ENCODE measurements around the gene ATPAF1.
"Not testable (repeated sequence)": the region's sequence is repeated elsewhere in the genome, so short reads cannot be mapped to it uniquely, and the experiment has no call there.

Gene ATPAF1

DNA sequence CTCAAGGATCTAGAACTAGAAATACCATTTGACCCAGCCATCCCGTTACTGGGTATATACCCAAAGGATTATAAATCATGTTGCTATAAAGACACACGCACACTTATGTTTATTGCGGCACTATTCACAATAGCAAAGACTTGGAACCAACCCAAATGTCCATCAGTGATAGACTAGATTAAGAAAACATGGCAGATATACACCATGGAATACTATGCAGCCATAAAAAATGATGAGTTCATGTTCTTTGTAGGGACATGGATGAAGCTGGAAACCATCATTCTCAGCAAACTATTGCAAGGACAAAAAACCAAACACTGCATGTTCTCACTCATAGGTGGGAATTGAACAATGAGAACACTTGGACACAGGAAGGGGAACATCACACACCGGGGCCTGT lies 26.5 kb upstream of the ATPAF1 start:
- H3K9me3 ChIP-seq (replicated peaks in 1 of 2; ENCODE audit: control insufficient read depth in 2 of 2, insufficient read depth in 1 of 2, low read depth in 1 of 2, low read length in 2 of 2); DNase-seq (ENCODE audit: low spot score); H3K27ac ChIP-seq (replicated peaks; ENCODE audit: low read length); H2AFZ ChIP-seq (ENCODE audit: low read length); H3K4me1 ChIP-seq (ENCODE audit: control insufficient read depth in 2 of 2, insufficient read depth in 1 of 2, low read depth in 1 of 2, low read length in 2 of 2); H3K4me3 ChIP-seq (ENCODE audit: low read length in 2 of 2); H3K4ac ChIP-seq (ENCODE audit: low read length); H3K27me3 ChIP-seq (ENCODE audit: control insufficient read depth in 3 of 3, insufficient read depth in 3 of 3, low read depth in 1 of 3, low read length in 3 of 3); H2BK120ac ChIP-seq (ENCODE audit: low read depth, low read length); H3K9ac ChIP-seq (ENCODE audit: low read depth, low read length, poor library complexity); H4K8ac ChIP-seq (ENCODE audit: low read depth, low read length); H3K14ac ChIP-seq (ENCODE audit: low read length); H2BK15ac ChIP-seq (ENCODE audit: low read length); H3K18ac ChIP-seq (ENCODE audit: low read length); H4K91ac ChIP-seq (ENCODE audit: low read depth, low read length, poor library complexity); H3K4me2 ChIP-seq (ENCODE audit: insufficient read depth, low read length, poor library complexity, severe bottlenecking); H2BK5ac ChIP-seq (ENCODE audit: low read length); H3K23ac ChIP-seq (ENCODE audit: low read depth, low read length, poor library complexity); H2AK5ac ChIP-seq (ENCODE audit: low read depth, low read length); H3K79me1 ChIP-seq (ENCODE audit: low read depth, low read length); H2BK12ac ChIP-seq (ENCODE audit: low read length): not testable (repeated sequence)
- WGBS, 2 donors (ENCODE audit: extremely low coverage in 2 of 2, insufficient read length in 2 of 2, insufficient replicate concordance in 1 of 2), result no CpG with 5 or more reads among the region's 4 CpGs
- H3K36me3 ChIP-seq (replicated peaks in 1 of 2; ENCODE audit: control insufficient read depth in 2 of 2, insufficient read depth in 2 of 2, low read length in 2 of 2), result peaks cover 7 to 84% of the 10 kb centered on the region in 2 donors

DNA sequence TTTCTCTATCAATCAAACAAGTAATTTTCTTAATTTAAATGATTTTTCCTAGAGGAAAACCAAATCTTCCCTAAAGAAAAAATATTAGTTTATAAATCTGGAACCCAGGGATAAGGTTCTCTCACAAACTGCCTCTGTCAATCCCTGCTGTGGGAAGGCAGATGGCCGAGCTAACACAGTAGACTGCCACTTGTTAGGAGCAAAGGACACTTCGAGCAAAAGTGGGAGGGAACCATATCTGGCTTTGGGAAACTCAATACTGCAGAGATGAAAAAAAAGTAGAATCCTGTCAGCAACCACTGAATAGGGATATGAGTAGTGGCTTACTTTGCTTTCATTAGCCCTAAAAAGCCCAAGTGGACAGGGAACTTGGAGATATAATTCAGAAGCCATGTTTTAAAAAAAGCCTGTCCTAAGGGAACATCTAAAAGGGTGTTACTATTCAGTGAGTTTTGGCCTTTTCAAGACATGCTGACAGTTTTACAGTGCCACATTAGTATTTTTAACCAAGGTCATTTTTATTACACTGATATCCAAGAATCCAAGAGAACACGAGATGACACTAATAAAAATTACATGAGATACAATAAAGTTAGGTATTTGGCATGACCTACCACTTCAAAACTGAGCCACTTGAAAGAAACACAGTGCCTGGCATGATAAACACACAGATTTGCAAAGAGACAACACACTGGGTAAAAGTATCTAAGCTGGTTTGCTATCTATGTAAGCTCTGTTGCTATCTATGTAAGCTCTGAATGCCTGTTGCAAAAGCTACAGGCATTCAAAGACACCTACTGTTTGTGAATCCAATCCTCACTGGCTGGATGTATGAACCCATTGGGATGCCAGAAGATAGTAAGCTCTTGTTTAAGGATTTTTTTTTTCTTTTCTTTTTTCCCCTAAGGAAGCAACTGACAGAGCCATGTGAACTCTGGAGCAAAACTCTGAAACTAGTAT lies 24.9 kb upstream of the ATPAF1 start:
- H3K79me1 ChIP-seq (ENCODE audit: low read depth, low read length), result no peaks in the 10 kb centered on the region
- no peak overlapping the region for H3K9ac ChIP-seq (ENCODE audit: low read depth, low read length, poor library complexity)
- H2AFZ ChIP-seq (ENCODE audit: low read length), result no peak overlapping the region
- H3K4me2 ChIP-seq (ENCODE audit: insufficient read depth, low read length, poor library complexity, severe bottlenecking), result no peak overlapping the region
- no peak overlapping the region for H2BK120ac ChIP-seq (ENCODE audit: low read depth, low read length)
- no peak for DNase-seq (ENCODE audit: low spot score)
- H3K36me3 ChIP-seq (replicated peaks in 1 of 2; ENCODE audit: control insufficient read depth in 2 of 2, insufficient read depth in 2 of 2, low read length in 2 of 2), result peaks cover 16 to 84% of the 10 kb centered on the region in 2 donors
- no peak overlapping the region for H3K4me3 ChIP-seq (ENCODE audit: low read length in 2 of 2)
- H3K4me1 ChIP-seq (ENCODE audit: control insufficient read depth in 2 of 2, insufficient read depth in 1 of 2, low read depth in 1 of 2, low read length in 2 of 2), result no peaks in the 10 kb centered on the region
- no peaks in the 10 kb centered on the region for H3K9me3 ChIP-seq (replicated peaks in 1 of 2; ENCODE audit: control insufficient read depth in 2 of 2, insufficient read depth in 1 of 2, low read depth in 1 of 2, low read length in 2 of 2)
- no peak overlapping the region for H4K91ac ChIP-seq (ENCODE audit: low read depth, low read length, poor library complexity)
- no peak overlapping the region for H2BK5ac ChIP-seq (ENCODE audit: low read length)
- H3K23ac ChIP-seq (ENCODE audit: low read depth, low read length, poor library complexity), result no peak overlapping the region
- H2BK12ac ChIP-seq (ENCODE audit: low read length), result no peak overlapping the region
- no peak overlapping the region for H3K27ac ChIP-seq (replicated peaks; ENCODE audit: low read length)
- H4K8ac ChIP-seq (ENCODE audit: low read depth, low read length), result no peak overlapping the region
- no CpG with 5 or more reads among the region's 3 CpGs for WGBS, 2 donors (ENCODE audit: extremely low coverage in 2 of 2, insufficient read length in 2 of 2, insufficient replicate concordance in 1 of 2)
- no peak overlapping the region for H3K4ac ChIP-seq (ENCODE audit: low read length)
- H3K18ac ChIP-seq (ENCODE audit: low read length), result no peak overlapping the region
- no peaks in the 10 kb centered on the region for H3K27me3 ChIP-seq (ENCODE audit: control insufficient read depth in 3 of 3, insufficient read depth in 3 of 3, low read depth in 1 of 3, low read length in 3 of 3)
- H2AK5ac ChIP-seq (ENCODE audit: low read depth, low read length), result no peak overlapping the region
- H2BK15ac ChIP-seq (ENCODE audit: low read length), result no peak overlapping the region
- H3K14ac ChIP-seq (ENCODE audit: low read length), result no peak overlapping the region

- H3K9me3 ChIP-seq (replicated peaks in 1 of 2; ENCODE audit: control insufficient read depth in 2 of 2, insufficient read depth in 1 of 2, low read depth in 1 of 2, low read length in 2 of 2), result no peaks in the 10 kb centered on the region
- no peak overlapping the region for H2BK15ac ChIP-seq (ENCODE audit: low read length)
- no peak overlapping the region for H3K4me2 ChIP-seq (ENCODE audit: insufficient read depth, low read length, poor library complexity, severe bottlenecking)
- no peak overlapping the region for H3K14ac ChIP-seq (ENCODE audit: low read length)
- H3K23ac ChIP-seq (ENCODE audit: low read depth, low read length, poor library complexity), result no peak overlapping the region
- H3K4me1 ChIP-seq (ENCODE audit: control insufficient read depth in 2 of 2, insufficient read depth in 1 of 2, low read depth in 1 of 2, low read length in 2 of 2), result no peaks in the 10 kb centered on the region
- no peak overlapping the region for H2BK5ac ChIP-seq (ENCODE audit: low read length)
- H4K8ac ChIP-seq (ENCODE audit: low read depth, low read length), result no peak overlapping the region
- H3K79me1 ChIP-seq (ENCODE audit: low read depth, low read length), result no peaks in the 10 kb centered on the region
- H3K9ac ChIP-seq (ENCODE audit: low read depth, low read length, poor library complexity), result no peak overlapping the region
- H2AFZ ChIP-seq (ENCODE audit: low read length), result no peak overlapping the region
- no peak overlapping the region for H3K4me3 ChIP-seq (ENCODE audit: low read length in 2 of 2)
- DNase-seq (ENCODE audit: low spot score), result no peak
- H4K91ac ChIP-seq (ENCODE audit: low read depth, low read length, poor library complexity), result no peak overlapping the region
- no peak overlapping the region for H3K18ac ChIP-seq (ENCODE audit: low read length)
- H3K27ac ChIP-seq (replicated peaks; ENCODE audit: low read length), result no peak overlapping the region
- no peak overlapping the region for H2AK5ac ChIP-seq (ENCODE audit: low read depth, low read length)
- no CpG with 5 or more reads among the region's 6 CpGs for WGBS, 2 donors (ENCODE audit: extremely low coverage in 2 of 2, insufficient read length in 2 of 2, insufficient replicate concordance in 1 of 2)
- no peak overlapping the region for H2BK12ac ChIP-seq (ENCODE audit: low read length)
- H3K27me3 ChIP-seq (ENCODE audit: control insufficient read depth in 3 of 3, insufficient read depth in 3 of 3, low read depth in 1 of 3, low read length in 3 of 3), result no peaks in the 10 kb centered on the region
- H3K36me3 ChIP-seq (replicated peaks in 1 of 2; ENCODE audit: control insufficient read depth in 2 of 2, insufficient read depth in 2 of 2, low read length in 2 of 2), result peaks cover 22 to 87% of the 10 kb centered on the region in 2 donors
- no peak overlapping the region for H2BK120ac ChIP-seq (ENCODE audit: low read depth, low read length)
- H3K4ac ChIP-seq (ENCODE audit: low read length), result no peak overlapping the region
Observed at GRCh38 chr1:46691997-46692790, 24.0 kb upstream of the ATPAF1 start.

DNA sequence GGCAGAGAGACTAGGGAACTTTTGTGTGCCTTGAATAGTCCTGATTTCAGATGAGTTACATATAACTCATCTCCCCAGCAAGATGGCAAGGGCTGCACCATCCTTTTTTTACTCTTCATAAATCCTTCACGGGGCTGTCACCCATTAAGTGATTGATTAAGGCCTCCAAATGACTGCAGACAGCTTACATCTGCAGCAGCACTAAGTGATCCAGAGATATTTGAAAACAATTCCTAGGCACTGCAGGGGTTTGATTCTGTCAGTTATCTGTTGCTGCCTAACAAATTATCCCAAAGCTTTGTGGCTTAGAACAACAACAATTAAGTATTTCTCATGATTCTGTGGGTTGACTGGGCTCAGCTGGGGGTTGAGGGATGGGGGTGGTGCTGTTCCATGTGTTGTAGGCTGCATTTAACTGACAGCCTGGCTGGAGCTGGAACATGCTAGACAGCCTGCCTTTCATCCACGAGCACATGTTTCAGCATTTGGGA lies 22.8 kb upstream of the ATPAF1 start:
- Histone ChIP-seq H4K91ac (ENCODE audit: low read depth, low read length, poor library complexity) (no peak overlapping the region), H3K36me3 (replicated peaks in 1 of 2; ENCODE audit: control insufficient read depth in 2 of 2, insufficient read depth in 2 of 2, low read length in 2 of 2) (peaks cover 22 to 87% of the 10 kb centered on the region in 2 donors)

More for the DNA sequence above, 22.8 kb upstream of the ATPAF1 start:
- Histone ChIP-seq H3K14ac (ENCODE audit: low read length) (no peak overlapping the region), H2AK5ac (ENCODE audit: low read depth, low read length) (no peak overlapping the region), H3K18ac (ENCODE audit: low read length) (no peak overlapping the region), H3K23ac (ENCODE audit: low read depth, low read length, poor library complexity) (no peak overlapping the region), H2BK5ac (ENCODE audit: low read length) (no peak overlapping the region), H3K4me1 (ENCODE audit: control insufficient read depth in 2 of 2, insufficient read depth in 1 of 2, low read depth in 1 of 2, low read length in 2 of 2) (no peaks in the 10 kb centered on the region), H3K9ac (ENCODE audit: low read depth, low read length, poor library complexity) (no peak overlapping the region), H4K8ac (ENCODE audit: low read depth, low read length) (no peak overlapping the region), H3K9me3 (replicated peaks in 1 of 2; ENCODE audit: control insufficient read depth in 2 of 2, insufficient read depth in 1 of 2, low read depth in 1 of 2, low read length in 2 of 2) (no peaks in the 10 kb centered on the region), H3K27ac (replicated peaks; ENCODE audit: low read length) (no peak overlapping the region), H3K4me2 (ENCODE audit: insufficient read depth, low read length, poor library complexity, severe bottlenecking) (no peak overlapping the region), H2BK120ac (ENCODE audit: low read depth, low read length) (no peak overlapping the region), H3K27me3 (ENCODE audit: control insufficient read depth in 3 of 3, insufficient read depth in 3 of 3, low read depth in 1 of 3, low read length in 3 of 3) (no peaks in the 10 kb centered on the region), H3K79me1 (ENCODE audit: low read depth, low read length) (no peaks in the 10 kb centered on the region), H3K4me3 (ENCODE audit: low read length in 2 of 2) (no peak overlapping the region), H2BK12ac (ENCODE audit: low read length) (no peak overlapping the region), H2BK15ac (ENCODE audit: low read length) (no peak overlapping the region), H2AFZ (ENCODE audit: low read length) (no peak overlapping the region), H3K4ac (ENCODE audit: low read length) (no peak overlapping the region)
- no CpG with 5 or more reads among the region's 2 CpGs for WGBS, 2 donors (ENCODE audit: extremely low coverage in 2 of 2, insufficient read length in 2 of 2, insufficient replicate concordance in 1 of 2)
- DNase-seq (ENCODE audit: low spot score), result no peak

All from neuronal stem cell (in vitro differentiated cells).